Esophagus muscularis mucosa (tissue), 4 donors: ENCODE measurements around the gene CYP39A1. TPM values are rescaled to one million over a fixed set of nuclear protein-coding genes. Genes with fewer than 3 reads are reported as not detected.

ENCODE experiments used
- DNase-seq: peaks from one replicate; pipeline ENCODE4 v3.0.0-alpha.2; 2017; ENCODE audit errors: extremely low spot score
- H3K27ac ChIP-seq, 4 donors: fragments of 200-600 bp; sonication (generic); replicated peaks in 1 of 4; 1 replicate in 3 of 4; 2 replicates in 1 of 4; pipeline ENCODE4 v1.5.1; 2016 to 2019; ENCODE audit warnings: mild to moderate bottlenecking in 1 of 4
- H3K27me3 ChIP-seq, 4 donors: fragments of 200-600 bp; sonication (generic); one replicate each; pipeline versions ENCODE4 v1.5.1 to v1.6.0; 2016 to 2019
- H3K36me3 ChIP-seq, 4 donors: fragments of 200-600 bp; sonication (generic); one replicate each; pipeline ENCODE4 v1.5.1; 2016 to 2019
- H3K4me1 ChIP-seq, 4 donors: fragments of 200-600 bp; sonication (generic); one replicate each; pipeline ENCODE4 v1.5.1; 2016 to 2019
- H3K4me3 ChIP-seq, 4 donors: fragments of 200-600 bp; sonication (generic); 1 replicate in 2 of 4; 2 replicates in 2 of 4; pipeline ENCODE4 v1.5.1; 2016 to 2019; ENCODE audit warnings: mild to moderate bottlenecking in 4 of 4, moderate library complexity in 1 of 4
- H3K9me3 ChIP-seq, 4 donors: fragments of 200-600 bp; sonication (generic); 1 replicate in 3 of 4; 2 replicates in 1 of 4; pipeline ENCODE4 v1.5.1; 2016 to 2019
- CTCF ChIP-seq, 3 experiments: fragments of 200-600 bp in 2 of 3; fragments of 450-650 bp in 1 of 3; sonication (generic) in 2 of 3; IDR thresholded peaks; one replicate each; pipeline ENCODE4 v1.5.1; 2017 to 2019; ENCODE audit warnings: antibody characterized with exemption in 3 of 3, mild to moderate bottlenecking in 2 of 3, moderate library complexity in 1 of 3
- EP300 ChIP-seq: sonication (generic); formaldehyde crosslinking; IDR thresholded peaks from one replicate; pipeline ENCODE4 v1.6.1; 2017; ENCODE audit warnings: antibody characterized with exemption
- POLR2A ChIP-seq: fragments of 450-650 bp; IDR thresholded peaks from one replicate; pipeline ENCODE4 v1.6.1; 2017; ENCODE audit warnings: antibody characterized with exemption, moderate library complexity, mild to moderate bottlenecking, low read depth
- POLR2AphosphoS5 ChIP-seq, 2 donors: sonication (generic); formaldehyde crosslinking; IDR thresholded peaks; one replicate each; pipeline ENCODE4 v1.6.1; 2017; ENCODE audit warnings: antibody characterized with exemption in 2 of 2
- WGBS: methylation state at CpG from one replicate; pipeline ENCODE4 v1.1.5; 2018; 5-methylcytosine and 5-hydroxymethylcytosine counted together
- intact Hi-C: fragments of 100-400 bp; cut with DNase I; formaldehyde crosslinking; loops from one replicate; pipeline ENCODE4 v1.15.1; 2023
- total RNA-seq, 4 donors: library from RNA; depleted of rRNA; stranded (reverse); fragments of >200 nt; gene quantifications; one replicate each; pipeline versions ENCODE4 v1.1.0 to v1.2.1, GENCODE V29; 2016

The CYP39A1 gene
- total RNA-seq, 4 donors from 2014 or later: 7.0 to 10.4 (median 7.8) TPM

GRCh38 chr6:46525583-46525982 lies 127.0 kb downstream of the CYP39A1 start:
- Histone ChIP-seq H3K4me3 (no peak overlapping the region), H3K9me3 (no peaks in the 10 kb centered on the region), H3K4me1 (peaks cover 7 to 21% (median 13%) of the 10 kb centered on the region in 4 donors), H3K27ac (no peak overlapping the region), H3K36me3 (no peaks in the 10 kb centered on the region), H3K27me3 (no peaks in the 10 kb centered on the region)
- intact Hi-C loops: no loop called here
- no peak for DNase-seq
- TF ChIP-seq POLR2AphosphoS5 (IDR thresholded peaks at IDR 0.05): no peak
- TF ChIP-seq EP300: no peak
- TF ChIP-seq POLR2A: no peak
- TF ChIP-seq CTCF (IDR thresholded peaks at IDR 0.05): no peak

- Histone ChIP-seq H3K27me3 (no peaks in the 10 kb centered on the region), H3K4me3 (no peak overlapping the region), H3K27ac (peak overlapping the region in 3 of 4 donors; percentile 16 to 53 (median 20)), H3K4me1 (peaks cover 20 to 42% (median 22%) of the 10 kb centered on the region in 4 donors), H3K36me3 (no peaks in the 10 kb centered on the region), H3K9me3 (no peaks in the 10 kb centered on the region)
- no peak for DNase-seq
- intact Hi-C loops: no loop called here
- TF ChIP-seq EP300 (no peak), CTCF (IDR thresholded peaks at IDR 0.05) (no peak), POLR2A (no peak), POLR2AphosphoS5 (IDR thresholded peaks at IDR 0.05) (no peak)
These were observed 131.1 kb downstream of the CYP39A1 start for GRCh38 chr6:46521464-46521971.

GRCh38 chr6:46517202-46517601 lies 135.4 kb downstream of the CYP39A1 start:
- H3K27me3 ChIP-seq: no peaks in the 10 kb centered on the region
- H3K36me3 ChIP-seq: no peaks in the 10 kb centered on the region
- no peaks in the 10 kb centered on the region for H3K9me3 ChIP-seq
- H3K4me1 ChIP-seq: peaks cover 22 to 51% (median 27%) of the 10 kb centered on the region in 4 donors
- no peak for TF ChIP-seq EP300
- no peak for TF ChIP-seq POLR2A
- TF ChIP-seq POLR2AphosphoS5 (IDR thresholded peaks at IDR 0.05): no peak
- no peak overlapping the region for H3K4me3 ChIP-seq
- DNase-seq: no peak
- H3K27ac ChIP-seq: no peak overlapping the region
- intact Hi-C loops: no loop called here

GRCh38 chr6:46513533-46513932 lies 139.1 kb downstream of the CYP39A1 start:
- no peaks in the 10 kb centered on the region for H3K36me3 ChIP-seq
- peaks cover 25 to 57% (median 38%) of the 10 kb centered on the region in 4 donors for H3K4me1 ChIP-seq
- whole genome bisulfite sequencing: 76% methylated on average over 2 of the region's 2 CpGs
- TF ChIP-seq POLR2AphosphoS5 (IDR thresholded peaks at IDR 0.05): no peak
- no peak for TF ChIP-seq CTCF (IDR thresholded peaks at IDR 0.05)
- no peak for TF ChIP-seq EP300
- no peak for TF ChIP-seq POLR2A
- H3K27me3 ChIP-seq: no peaks in the 10 kb centered on the region
- H3K9me3 ChIP-seq: no peaks in the 10 kb centered on the region
- peak overlapping the region in 1 of 4 donors; percentile 16 for H3K27ac ChIP-seq
- intact Hi-C loops: no loop called here
- no peak for DNase-seq
- no peak overlapping the region for H3K4me3 ChIP-seq

GRCh38 chr6:46511320-46511719 lies 141.3 kb downstream of the CYP39A1 start:
- WGBS: 79% methylated on average over 7 of the region's 7 CpGs
- no peak for DNase-seq
- H3K36me3 ChIP-seq: no peaks in the 10 kb centered on the region
- peak overlapping the region; percentile 28 to 52 (median 48) for H3K27ac ChIP-seq
- no peaks in the 10 kb centered on the region for H3K27me3 ChIP-seq
- H3K4me3 ChIP-seq: no peak overlapping the region
- no peaks in the 10 kb centered on the region for H3K9me3 ChIP-seq
- peaks cover 16 to 56% (median 34%) of the 10 kb centered on the region in 4 donors for H3K4me1 ChIP-seq
- intact Hi-C loops: no loop called here
- no peak for TF ChIP-seq CTCF (IDR thresholded peaks at IDR 0.05)
- no peak for TF ChIP-seq POLR2AphosphoS5 (IDR thresholded peaks at IDR 0.05)
- TF ChIP-seq POLR2A: no peak
- TF ChIP-seq EP300: no peak
